Endothelial cell (in vitro differentiated cells): ENCODE measurements around the gene IL1RAP. TPM values are rescaled to one million over a fixed set of nuclear protein-coding genes. Genes with fewer than 3 reads are reported as not detected.

Experiments used
- DNase-seq: peaks from one replicate; pipeline ENCODE4 v3.0.0; 2021; ENCODE audit warnings: low spot score
- H3K27ac Mint-ChIP-seq: one replicate; pipeline ENCODE4 v1.8.0; 2021; ENCODE audit warnings: mixed read lengths, inconsistent platforms; ENCODE audit not compliant: unreplicated experiment
- H3K27me3 Mint-ChIP-seq: one replicate; pipeline ENCODE4 v1.8.0; 2021; ENCODE audit warnings: mild to moderate bottlenecking, moderate library complexity, mixed read lengths, inconsistent platforms; ENCODE audit not compliant: unreplicated experiment
- H3K36me3 Mint-ChIP-seq: one replicate; pipeline ENCODE4 v1.8.0; 2021; ENCODE audit warnings: mild to moderate bottlenecking, low read depth, mixed read lengths, inconsistent platforms; ENCODE audit not compliant: unreplicated experiment
- H3K4me1 Mint-ChIP-seq: one replicate; pipeline ENCODE4 v1.8.0; 2021; ENCODE audit warnings: mild to moderate bottlenecking, mixed read lengths, inconsistent platforms; ENCODE audit not compliant: unreplicated experiment
- H3K4me3 Mint-ChIP-seq: one replicate; pipeline ENCODE4 v1.8.0; 2021; ENCODE audit warnings: mild to moderate bottlenecking, mixed read lengths, inconsistent platforms; ENCODE audit not compliant: unreplicated experiment
- H3K9me3 Mint-ChIP-seq: one replicate; pipeline ENCODE4 v1.8.0; 2021; ENCODE audit warnings: mixed read lengths, inconsistent platforms; ENCODE audit not compliant: unreplicated experiment
- CTCF ChIP-seq: fragments of 200-600 bp; sonication (generic); IDR thresholded peaks from one replicate; pipeline ENCODE4 v1.5.0; 2021; ENCODE audit warnings: antibody characterized with exemption; ENCODE audit not compliant: unreplicated experiment
- total RNA-seq: library from RNA; stranded (reverse); fragmentation: NEBNext Ultra II Directional; extraction: Animal tissue kit (Norgen Biotek cat#: 25700); gene quantifications from one replicate; pipeline ENCODE4 v1.2.1, GENCODE V29; 2021; ENCODE audit not compliant: unreplicated experiment

IL1RAP gene
- total RNA-seq, 1 donor from 2014 or later = 7.7 TPM

- Mint-ChIP-seq H3K9me3 (no peaks in the 10 kb centered on the region), H3K4me3 (no peak overlapping the region), H3K36me3 (no peaks in the 10 kb centered on the region), H3K4me1 (no peaks in the 10 kb centered on the region), H3K27ac (no peak overlapping the region), H3K27me3 (no peaks in the 10 kb centered on the region)
- TF ChIP-seq CTCF = no peak
- no peak for DNase-seq
These were observed 27.4 kb upstream of the IL1RAP start for GRCh38 chr3:190486533-190486864.

- H3K36me3 Mint-ChIP-seq = no peaks in the 10 kb centered on the region
- H3K27me3 Mint-ChIP-seq = no peaks in the 10 kb centered on the region
- no peak for TF ChIP-seq CTCF
- no peak overlapping the region for H3K27ac Mint-ChIP-seq
- no peak overlapping the region for H3K4me3 Mint-ChIP-seq
- no peak for DNase-seq
- no peaks in the 10 kb centered on the region for H3K4me1 Mint-ChIP-seq
- no peaks in the 10 kb centered on the region for H3K9me3 Mint-ChIP-seq
These were observed 26.8 kb upstream of the IL1RAP start for GRCh38 chr3:190486908-190487607.

- peaks cover 1% of the 10 kb centered on the region for H3K27me3 Mint-ChIP-seq
- no peak for TF ChIP-seq CTCF
- no peaks in the 10 kb centered on the region for H3K36me3 Mint-ChIP-seq
- no peak for DNase-seq
- H3K4me1 Mint-ChIP-seq = no peaks in the 10 kb centered on the region
- no peaks in the 10 kb centered on the region for H3K9me3 Mint-ChIP-seq
- no peak overlapping the region for H3K27ac Mint-ChIP-seq
- no peak overlapping the region for H3K4me3 Mint-ChIP-seq
These were observed 22.3 kb upstream of the IL1RAP start for GRCh38 chr3:190491533-190492054.

GRCh38 chr3:190492129-190492528 lies 21.8 kb upstream of the IL1RAP start:
- Mint-ChIP-seq H3K36me3 (no peaks in the 10 kb centered on the region), H3K27ac (no peak overlapping the region), H3K4me1 (no peaks in the 10 kb centered on the region), H3K27me3 (peaks cover 1% of the 10 kb centered on the region), H3K4me3 (no peak overlapping the region), H3K9me3 (no peaks in the 10 kb centered on the region)
- no peak for TF ChIP-seq CTCF
- no peak for DNase-seq

GRCh38 chr3:190492966-190493365 lies 20.9 kb upstream of the IL1RAP start:
- no peaks in the 10 kb centered on the region for H3K36me3 Mint-ChIP-seq
- TF ChIP-seq CTCF = no peak
- H3K4me1 Mint-ChIP-seq = no peaks in the 10 kb centered on the region
- H3K4me3 Mint-ChIP-seq = no peak overlapping the region
- H3K27me3 Mint-ChIP-seq = peaks cover 1% of the 10 kb centered on the region
- no peaks in the 10 kb centered on the region for H3K9me3 Mint-ChIP-seq
- no peak for DNase-seq
- H3K27ac Mint-ChIP-seq = no peak overlapping the region
